T47D (cell line): ENCODE data around the gene SHC4.

Source experiments
- DNase-seq, 2 experiments: peaks; one replicate each; pipeline versions ENCODE4 v3.0.0 to v3.0.0-alpha.2; 2011 to 2012; ENCODE audit warnings: low read depth in 1 of 2, low spot score in 1 of 2
- JUND ChIP-seq: IDR thresholded peaks from 2 replicates; pipeline ENCODE4 v1.6.1; 2012; ENCODE audit warnings: low read depth
- in situ Hi-C: cut with HindIII; loops from 2 replicates; pipeline ENCODE4 v1.10.0; 2016; ENCODE audit warnings: low sequenced_read_pairs, low pct_unique_long_range_greater_than_20kb

SHC4 gene

DNA sequence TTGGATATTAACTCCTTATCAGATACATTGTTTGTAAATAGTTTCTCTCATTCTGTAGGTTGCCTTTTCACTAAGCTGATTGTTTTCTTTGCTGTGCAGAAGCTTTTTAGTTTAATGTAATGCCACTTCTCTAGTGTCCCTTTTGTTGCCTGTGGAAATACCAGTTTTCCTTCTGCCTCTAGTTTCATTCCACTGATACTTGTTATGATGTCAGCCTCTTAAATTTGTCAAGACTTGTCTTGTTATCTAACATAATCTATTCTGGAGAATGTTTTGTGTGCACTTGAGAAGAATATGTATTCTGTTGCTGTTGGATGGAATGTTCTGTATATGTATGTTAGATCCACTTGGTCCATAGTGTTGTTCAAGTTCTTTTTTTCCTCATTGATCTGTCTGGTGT, 134.8 kb downstream of the SHC4 start:
- DNase-seq: peak in 1 of 2 experiments; percentile 16
- TF ChIP-seq JUND: no peak
- in situ Hi-C loops: no loop called here

DNA sequence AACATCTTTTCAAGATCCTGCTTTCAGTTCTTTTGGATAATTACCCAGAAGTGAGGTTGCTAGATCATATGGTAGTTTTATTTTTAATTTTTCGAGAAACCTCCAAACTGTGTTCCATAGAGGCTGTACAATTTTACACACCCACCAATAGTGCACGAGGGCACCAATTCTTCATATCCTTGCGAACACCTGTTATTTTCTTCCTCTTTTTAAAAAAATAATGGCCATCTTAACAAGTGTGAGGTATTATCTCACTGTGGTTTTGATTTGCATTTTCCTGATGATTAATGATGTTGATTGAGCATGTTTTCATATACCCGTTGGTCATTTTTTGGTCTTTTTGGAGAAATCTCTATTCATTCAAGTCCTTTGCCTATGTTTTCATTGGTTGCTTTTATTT, 135.2 kb downstream of the SHC4 start:
- in situ Hi-C loops: no loop called here
- no peak for TF ChIP-seq JUND

DNA sequence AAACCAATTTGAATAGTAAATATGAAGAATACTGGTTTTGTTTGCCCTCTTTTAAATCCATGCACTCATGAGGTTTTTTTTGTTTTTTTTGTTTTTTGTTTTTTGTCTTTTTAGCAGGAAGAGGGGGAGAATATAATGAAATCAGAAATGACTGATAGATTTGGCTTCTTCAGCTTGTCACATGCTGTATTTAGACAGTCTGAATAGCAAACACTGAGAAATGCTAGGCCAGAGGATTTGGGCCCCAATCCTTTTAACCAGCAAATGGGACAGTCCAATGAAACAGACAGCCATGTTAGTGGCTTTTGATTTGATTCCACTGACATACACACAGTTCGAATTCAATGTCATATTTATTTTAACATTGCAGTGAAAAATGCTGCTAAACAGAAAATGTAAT, 138.6 kb downstream of the SHC4 start:
- in situ Hi-C loops: no loop called here
- no peak for DNase-seq
- TF ChIP-seq JUND: no peak

More for the DNA sequence above, 135.2 kb downstream of the SHC4 start:
- DNase-seq: no peak

DNA sequence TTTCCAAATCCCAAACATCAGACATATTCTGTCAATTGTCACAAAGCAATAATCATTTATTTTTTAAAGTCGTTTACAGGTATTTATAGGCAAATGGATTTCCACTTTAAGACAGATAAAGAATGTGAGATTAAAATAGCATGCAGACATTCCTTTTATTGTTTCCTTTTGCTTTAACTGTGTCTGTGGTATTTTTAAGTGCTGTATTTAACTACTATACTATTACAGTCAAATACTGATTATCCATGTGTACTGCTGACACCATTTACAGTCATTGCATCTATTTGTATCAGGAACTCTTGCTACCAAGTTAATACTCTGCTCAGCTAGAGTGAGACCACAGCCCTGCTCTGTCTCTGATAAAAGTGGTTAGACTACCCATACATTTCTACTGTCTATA, 140.0 kb downstream of the SHC4 start:
- no peak for TF ChIP-seq JUND
- DNase-seq: no peak
- in situ Hi-C loops: no loop called here

DNA sequence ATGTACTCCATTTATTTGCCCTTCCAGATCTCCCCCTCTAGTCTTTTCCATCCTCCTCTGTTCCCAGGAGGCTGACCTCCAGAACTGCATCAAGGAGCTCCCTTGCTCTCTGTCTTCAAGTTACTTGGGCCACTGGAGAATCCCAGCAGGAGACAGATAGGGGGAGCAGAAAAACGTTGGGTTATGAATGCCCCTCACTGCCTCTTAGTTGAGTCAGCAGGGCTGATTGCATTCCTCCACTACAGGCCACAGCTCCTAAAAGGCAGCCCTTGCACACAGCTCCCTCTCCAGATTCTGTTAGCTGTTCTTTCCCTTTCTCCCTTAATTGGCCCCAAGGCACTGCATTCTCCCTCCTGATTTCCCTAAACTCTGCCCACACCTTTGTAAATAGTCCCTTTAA, 140.5 kb downstream of the SHC4 start:
- no peak for DNase-seq
- in situ Hi-C loops: no loop called here

DNA sequence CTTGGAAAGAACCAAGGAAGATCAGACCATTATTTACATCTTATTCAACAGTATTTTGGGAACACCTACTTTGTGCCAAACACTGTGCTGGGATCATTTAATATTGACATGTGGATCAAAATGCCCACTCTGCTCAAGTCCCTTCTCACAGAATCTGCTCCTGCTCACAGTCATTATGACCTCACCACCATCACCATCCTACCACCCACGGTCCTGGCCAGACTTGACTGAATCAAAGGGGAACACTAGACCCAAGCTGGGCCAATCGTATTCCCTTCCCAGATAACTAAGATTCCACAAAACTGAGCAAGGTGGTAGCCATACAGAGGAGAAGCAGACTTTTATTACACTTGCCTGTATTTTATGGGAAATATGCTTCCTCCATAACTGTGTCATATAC, 149.4 kb downstream of the SHC4 start:
- DNase-seq: no peak
- in situ Hi-C loops: no loop called here
- no peak for TF ChIP-seq JUND

More for the DNA sequence above, 140.5 kb downstream of the SHC4 start:
- no peak for TF ChIP-seq JUND

DNA sequence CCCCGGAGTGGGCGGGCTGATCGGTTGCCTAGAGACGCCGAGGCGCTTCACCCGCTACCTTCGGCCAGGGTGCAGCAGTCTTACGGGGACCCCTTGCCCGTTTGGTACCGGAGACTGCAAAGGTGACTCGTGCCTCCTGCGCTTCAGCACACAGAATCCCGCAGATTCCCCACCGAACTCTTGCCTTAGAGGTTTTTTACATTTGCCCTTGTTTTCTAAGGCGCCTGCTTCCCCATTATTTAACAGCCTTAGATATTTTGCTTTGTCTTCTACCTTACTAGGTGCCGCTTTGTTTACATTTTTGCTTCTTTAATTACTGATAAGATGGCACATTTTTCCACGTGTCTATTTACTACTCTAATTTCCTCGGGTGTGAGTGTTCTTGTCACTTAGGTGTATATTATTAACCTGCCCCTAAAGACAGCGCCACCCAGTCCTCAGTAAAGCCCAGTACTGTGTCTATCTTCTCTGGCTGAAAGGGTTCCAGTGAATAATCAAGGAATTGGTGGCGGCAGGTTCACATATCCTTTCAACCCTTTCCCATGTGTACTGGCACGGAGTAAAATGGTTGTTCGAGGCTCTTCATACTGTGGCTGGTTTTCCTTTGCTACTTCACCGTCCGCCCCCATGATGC, 152.3 kb downstream of the SHC4 start:
- in situ Hi-C loops: no loop called here
- peak in 1 of 2 experiments; percentile 22 for DNase-seq
- TF ChIP-seq JUND: no peak

DNA sequence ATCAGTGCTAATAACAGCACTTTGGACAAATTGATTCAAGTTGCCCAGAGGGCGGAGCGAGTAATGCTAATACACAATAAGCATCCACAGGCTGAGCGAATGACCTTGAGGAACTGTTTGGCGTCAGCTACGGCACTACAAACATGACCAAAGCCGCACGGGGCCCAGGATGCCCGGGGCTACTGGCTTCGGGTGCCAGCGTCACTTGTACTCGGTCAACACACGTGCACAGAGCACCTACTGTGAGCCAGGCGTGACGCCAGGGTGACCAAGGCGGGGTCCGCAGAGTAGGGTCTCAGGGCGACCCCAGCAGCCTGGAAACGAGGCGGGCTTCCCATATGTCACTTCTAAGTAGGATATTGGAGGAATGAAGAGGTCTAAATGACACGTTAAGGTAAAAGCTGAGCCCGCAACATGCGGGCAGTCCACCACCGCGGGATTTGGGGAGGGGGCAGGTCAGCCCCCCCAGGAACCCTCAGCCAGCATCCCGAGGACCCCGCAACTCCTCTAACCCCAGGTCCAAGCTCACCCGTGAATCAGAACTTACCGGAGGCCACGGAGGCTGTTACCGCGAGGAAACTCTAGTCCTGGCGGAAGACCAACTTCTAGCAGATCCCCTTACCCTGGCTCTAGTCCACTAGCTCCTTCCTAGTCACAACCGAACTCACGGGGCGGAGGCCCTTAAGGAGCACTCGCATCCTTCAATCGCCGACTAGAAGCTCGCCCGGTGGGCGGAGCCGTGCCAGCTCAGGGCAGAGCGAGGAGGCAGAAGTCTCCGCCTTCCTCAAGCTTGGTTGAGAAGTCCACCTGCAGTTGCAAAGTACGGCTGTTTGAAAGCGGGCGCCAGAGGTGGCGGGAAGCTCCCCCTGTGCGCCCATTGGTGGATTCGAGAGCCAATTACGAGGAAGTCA, 153.1 kb downstream of the SHC4 start, which contains the start of gene CEP152:
CEP152 (minus strand) TSS at position 656 of the 911 bp plus-strand sequence. CDS start 5,420 bp downstream, outside the sequence.
- peak; percentile 73 to 100 for DNase-seq
- in situ Hi-C loops: no loop called here
- TF ChIP-seq JUND: no peak

DNA sequence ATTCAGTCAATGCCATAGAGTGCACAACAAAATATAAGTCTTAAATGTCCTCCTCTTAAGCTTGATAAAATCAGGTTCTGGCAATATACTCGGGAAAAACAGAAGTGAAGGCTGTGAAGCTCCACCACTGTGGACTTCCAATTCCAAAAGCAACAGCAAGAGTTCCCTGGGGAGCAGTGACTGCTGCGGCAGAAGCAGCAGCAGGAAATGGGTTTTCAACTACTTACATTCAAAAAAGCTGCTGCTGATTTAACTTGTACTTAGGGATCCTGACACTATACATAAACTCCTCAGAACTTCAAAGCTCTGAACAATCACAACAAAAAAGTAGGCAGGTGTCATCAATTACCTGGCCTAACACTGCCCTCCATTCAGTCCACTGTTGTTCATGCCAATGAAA, 157.6 kb downstream of the SHC4 start:
- DNase-seq: no peak
- in situ Hi-C loops: no loop called here
- no peak for TF ChIP-seq JUND

DNA sequence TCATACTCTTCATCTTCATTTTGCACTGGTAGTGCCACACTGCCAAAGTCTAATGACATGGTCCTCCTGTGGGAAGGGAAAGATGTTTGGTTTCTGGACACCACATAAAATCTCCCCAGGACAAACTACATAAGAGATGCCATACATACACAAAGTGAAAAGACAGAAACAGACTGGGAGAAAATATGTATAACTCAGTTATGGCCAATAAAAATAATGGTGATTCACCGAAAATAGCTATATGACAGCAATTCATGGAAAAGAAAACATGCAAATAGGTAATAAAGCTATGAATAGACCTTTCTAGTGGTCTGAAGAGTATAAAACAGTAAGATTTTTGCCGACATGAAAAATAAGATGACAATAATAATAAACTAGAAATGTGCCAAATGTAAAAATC, 158.1 kb downstream of the SHC4 start:
- in situ Hi-C loops: no loop called here
- TF ChIP-seq JUND: no peak
- DNase-seq: no peak

DNA sequence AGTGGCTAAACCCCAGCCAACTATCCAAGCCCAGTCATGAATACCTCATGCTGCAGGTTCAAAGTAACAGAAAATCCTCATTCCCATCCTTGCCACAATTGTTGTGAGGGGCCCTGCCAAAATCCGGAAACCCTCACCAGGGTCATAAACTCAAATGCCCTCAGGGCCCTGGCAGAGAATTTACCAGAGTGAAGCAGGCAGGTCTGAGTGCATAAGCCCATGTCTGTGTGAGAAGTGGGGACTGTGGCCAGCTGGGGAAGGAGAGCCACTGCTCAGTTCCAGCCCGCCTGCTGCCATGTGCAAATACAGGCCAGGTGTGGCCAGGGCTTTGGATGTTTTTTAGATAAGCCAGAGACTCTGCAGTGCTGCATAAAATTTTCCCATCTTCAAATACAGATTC, 159.8 kb downstream of the SHC4 start:
- TF ChIP-seq JUND: no peak
- in situ Hi-C loops: no loop called here
- DNase-seq: no peak

DNA sequence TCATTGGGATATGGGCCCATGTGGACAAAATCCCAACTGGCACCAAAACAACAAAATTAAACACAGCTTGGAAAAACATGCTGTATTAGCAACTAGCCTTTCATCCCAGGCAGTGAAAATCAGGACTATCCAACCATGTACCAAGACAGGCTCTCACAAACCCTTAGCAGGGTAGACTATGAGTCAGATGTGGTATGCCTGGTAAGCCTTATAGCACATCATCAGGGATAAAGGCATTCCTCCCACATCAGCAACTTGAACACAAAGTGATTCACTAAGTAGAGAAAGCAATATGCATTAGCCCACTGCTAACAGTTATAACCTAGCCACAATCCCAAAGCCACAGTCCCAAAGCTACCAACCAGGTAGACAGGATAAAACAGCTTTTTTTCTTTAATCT, 160.9 kb downstream of the SHC4 start:
- in situ Hi-C loops: no loop called here
- no peak for TF ChIP-seq JUND
- DNase-seq: no peak

DNA sequence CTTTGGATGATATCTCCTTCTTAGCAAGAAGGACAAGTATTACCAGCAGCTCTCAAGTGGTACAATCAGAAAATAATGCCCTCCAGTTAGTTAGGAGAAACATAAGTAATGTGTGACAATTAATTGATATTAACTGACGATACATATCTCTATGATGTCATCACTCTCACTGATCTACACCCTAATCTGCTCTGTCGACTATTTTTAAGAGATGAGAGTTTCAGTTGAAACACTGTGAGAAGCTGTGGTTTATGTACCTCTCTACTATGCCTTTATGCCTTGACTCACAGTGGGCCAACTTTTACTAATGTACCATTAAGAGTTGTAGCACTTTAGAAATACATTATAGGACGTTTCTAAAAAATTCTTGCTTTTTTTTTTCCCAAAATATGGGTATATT, 161.5 kb downstream of the SHC4 start:
- DNase-seq: no peak
- TF ChIP-seq JUND: no peak
- in situ Hi-C loops: no loop called here
